OCI-LY1 (cell line): Measurements from ENCODE around the gene DIAPH2.

Experiments
- CTCF ChIP-seq: fragments of 200-600 bp; sonication (generic), shearing (Covaris generic); IDR thresholded peaks from 2 replicates; pipeline ENCODE4 v1.5.1; 2017; ENCODE audit warnings: mild to moderate bottlenecking, antibody characterized with exemption, low read length, moderate library complexity, mixed read lengths
- EZH2 ChIP-seq: fragments of 200-600 bp; sonication (generic), shearing (Covaris generic); IDR thresholded peaks from 2 replicates; pipeline ENCODE4 v1.8.0; 2017; ENCODE audit warnings: borderline replicate concordance, mixed run types, mild to moderate bottlenecking, antibody characterized with exemption, low read length, moderate library complexity, mixed read lengths

GRCh38 chrX:97539970-97540519, 855.4 kb downstream of the DIAPH2 start:
- no peak for TF ChIP-seq CTCF
- no peak for TF ChIP-seq EZH2
